ENCODE measurements around the gene NEURL3.

The NEURL3 gene

DNA sequence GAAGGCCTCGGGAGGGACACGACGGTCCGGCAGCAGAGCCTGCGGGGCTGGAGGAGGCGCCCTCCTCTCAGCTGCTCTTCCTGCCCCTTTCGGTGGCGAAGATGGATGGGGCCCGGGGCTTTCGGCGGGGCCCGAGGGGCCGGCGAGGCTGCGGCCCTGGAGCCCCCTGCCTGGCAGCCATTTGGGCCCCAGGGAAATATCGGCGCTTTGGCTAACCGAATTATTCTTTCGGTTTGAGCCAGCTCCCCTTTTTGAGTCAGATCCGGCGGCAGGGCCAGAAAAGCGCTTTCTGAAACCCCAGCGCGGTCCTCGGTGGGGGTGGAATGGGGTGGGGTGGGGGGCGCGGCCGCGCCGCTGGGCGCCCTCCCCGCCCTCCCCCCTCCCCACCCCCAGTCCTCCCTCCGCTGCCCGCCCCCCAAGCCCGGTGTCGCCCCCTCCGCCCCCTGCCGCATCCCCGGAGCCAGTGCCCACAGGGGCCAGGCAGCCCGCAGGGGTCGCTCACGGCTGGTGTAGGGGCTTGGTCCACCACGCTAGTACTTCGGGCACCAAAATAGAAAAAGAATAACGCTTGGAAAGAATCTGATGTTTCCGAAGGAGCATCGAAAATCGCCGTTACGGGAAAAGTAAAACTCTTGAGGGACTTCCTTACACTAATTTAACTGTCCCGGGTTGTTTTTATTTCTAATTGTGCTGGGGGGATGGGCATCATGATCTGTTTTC, 22.3 kb upstream of the NEURL3 start:
- DNase-seq: no peak

DNA sequence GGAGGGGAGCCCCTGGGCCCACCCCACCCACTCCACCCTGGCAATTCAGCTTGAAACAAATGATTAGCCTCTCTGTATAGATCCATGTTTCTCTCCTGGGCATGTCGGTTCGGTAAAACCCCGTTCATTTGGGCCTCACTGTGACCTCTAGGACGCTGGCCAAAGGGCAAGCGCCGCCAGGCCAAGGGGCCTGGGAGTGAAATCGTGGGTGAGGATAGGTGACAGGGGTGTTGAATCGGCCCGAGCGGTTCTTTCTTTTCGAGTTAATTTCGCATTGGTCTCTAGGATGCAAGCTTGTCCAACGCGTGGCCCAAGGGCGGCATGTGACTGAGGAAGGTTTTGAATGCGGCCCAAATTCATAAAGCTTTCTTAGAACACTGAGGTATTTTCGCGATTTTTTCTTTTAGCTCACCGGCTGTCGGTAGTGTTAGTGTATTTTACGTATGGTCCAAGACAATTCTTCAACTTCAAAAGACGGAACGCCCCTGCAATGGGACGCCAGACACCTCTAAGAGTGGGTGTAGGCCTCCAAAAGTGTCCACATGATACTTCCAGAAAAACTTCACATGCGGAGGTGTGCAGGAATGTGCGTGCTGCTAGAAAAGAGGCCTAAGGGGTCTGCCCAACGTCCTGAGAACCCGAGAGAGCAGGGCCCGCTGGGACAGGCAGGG, 21.6 kb upstream of the NEURL3 start:
- no peak for DNase-seq

DNA sequence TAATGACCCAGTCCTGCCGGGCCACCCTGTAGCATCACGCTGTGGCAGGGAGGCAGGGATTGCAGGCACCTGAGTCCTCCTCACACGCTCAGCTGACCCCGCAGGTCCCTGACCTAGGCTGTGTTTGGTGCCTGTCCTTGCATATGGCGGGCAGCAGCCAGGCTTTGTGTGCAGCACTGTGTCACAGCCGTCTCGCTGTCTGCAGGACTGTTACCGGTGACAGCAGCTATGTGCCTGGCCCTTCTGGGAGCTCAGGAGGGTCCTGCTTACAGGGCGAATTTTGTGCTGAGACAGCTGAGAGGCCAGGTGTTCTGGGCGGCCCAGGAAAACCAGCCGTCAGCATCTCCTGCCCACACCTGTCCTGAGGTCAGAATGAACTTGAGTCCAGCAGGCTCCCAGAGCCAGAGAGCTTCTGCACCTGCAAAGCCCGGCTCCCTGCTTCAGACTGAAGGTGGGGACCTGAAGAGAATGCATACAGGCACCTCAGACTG, 21.0 kb upstream of the NEURL3 start:
- DNase-seq: no peak

DNA sequence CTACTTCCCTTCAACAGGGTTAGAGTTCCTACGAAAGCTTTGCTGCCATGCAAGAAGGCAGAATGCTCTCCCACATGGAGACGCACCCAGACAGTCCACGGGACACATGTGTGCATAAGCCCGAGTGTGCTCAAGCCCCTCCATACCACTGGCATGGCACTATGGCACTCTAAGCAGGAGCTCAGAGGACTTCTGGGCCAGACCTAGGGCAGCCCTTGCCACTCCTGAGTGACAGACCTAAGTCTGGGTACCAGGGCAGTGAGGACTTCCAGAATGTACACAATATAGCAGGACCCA, 20.0 kb upstream of the NEURL3 start:
- no peak for DNase-seq

DNA sequence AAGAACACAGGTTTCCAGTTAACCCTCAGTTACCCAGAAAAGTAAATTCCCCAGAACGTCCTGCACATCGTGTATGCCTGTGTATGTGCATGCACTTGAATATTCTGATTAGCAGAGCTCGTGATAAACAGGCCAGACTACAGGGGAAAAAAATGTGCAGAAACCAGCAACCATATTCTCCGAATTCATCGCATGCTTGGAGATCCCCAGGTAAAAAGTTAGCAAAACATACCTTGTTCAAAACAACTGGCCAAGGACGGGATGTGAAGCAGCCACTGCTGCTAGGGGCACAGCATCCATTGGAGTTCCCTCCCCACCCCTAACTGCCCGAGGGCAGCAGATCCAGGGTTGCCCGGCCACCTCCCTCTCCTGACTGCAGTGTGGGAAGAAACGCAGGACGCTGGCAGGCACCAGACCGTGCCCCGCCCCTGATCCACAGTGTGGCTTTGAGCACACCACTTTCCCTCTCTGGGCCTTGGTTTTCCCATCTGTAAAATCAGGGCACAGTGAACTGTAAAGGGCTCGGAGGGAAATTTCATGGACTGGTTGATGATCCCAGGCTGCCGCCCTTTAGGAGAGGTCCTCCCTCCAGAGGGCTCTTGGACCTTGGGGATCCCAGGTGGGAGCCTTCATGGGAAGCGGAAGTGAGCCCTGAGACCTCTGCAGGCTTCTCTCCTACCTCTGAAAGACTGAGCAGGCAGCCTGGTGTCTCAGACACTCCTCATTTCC, 19.5 kb upstream of the NEURL3 start:
- no peak for DNase-seq

DNA sequence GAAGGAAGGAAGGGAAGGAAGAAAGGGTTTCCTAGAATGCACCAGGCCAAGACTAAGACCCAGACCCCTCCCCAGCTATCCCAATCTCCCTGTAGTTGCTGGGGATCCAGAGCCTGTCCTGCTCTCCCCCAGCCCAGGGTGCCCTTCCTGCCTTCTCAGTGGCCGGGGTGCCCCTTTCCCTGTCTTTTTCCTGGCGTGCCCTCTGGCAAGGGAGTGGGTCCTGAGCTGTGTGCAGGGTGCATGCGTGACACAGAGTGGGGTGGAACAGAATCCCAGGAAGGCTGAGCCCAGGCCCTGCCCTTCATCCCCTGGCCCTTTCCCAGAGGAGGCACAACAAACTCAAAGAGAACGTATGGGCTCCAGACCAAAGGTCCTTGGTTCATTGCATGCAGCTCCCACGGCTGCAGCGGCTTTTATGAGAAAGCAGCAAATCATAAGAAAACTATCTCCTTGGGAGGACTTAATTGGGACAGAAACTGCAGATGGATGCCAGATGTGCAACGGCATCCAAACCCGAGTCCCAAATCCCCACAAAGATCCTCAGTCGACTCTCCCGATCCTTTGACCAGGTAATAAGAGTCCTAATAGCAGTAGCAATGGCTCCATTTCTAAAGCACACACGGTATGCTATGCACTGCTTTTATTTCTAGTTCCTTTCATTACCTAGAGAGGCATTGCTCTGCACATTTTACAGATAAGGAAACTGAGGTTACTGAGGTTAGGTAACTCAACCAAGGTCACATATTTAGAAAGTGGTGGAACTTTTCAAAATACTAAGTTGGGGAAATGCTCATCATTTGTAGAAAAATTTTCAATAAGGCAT, 18.7 kb upstream of the NEURL3 start:
- DNase-seq: no peak

DNA sequence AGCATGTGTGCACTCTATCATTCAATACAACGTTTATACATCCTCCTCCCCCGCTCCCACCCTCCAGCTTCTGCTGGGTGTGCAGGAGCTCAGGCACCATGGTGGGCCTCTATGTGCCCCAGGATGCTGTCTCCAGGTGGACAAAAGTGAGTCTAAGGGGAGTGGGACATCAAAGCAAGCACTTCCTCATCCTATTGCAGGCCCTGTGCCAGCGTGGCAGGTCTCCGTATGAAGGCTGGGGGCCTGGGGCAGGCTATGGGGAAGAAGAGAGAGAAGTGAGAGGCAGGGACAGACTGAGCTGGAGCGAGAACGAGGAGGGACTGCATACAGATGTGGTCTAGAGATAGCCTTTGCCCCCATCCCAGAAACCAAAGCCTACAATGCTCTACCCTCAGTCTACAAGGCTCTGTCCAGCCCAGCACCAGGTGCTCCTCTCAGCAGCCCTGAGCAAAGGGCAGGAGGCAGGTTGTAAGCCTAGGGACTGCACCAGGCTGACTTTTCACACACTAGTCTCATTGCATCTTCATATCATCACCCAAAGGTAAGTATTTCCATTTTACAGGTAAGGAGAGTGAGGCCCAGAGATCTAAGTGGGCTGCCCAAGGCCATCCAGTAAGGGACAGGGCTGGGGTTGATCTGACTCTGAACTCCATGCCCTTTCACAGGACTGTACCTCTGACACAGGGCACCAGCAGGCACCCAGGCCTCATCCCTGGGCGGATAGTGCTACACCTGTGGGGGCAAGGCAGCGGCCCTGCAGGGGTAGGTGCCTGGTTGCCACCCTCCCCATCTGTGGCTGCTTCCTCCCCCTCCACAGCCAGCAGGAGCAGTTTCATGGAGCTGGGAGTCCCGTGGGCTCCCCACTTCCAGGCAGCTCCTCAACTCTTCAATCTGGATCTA, 17.4 kb upstream of the NEURL3 start:
- no peak for DNase-seq

DNA sequence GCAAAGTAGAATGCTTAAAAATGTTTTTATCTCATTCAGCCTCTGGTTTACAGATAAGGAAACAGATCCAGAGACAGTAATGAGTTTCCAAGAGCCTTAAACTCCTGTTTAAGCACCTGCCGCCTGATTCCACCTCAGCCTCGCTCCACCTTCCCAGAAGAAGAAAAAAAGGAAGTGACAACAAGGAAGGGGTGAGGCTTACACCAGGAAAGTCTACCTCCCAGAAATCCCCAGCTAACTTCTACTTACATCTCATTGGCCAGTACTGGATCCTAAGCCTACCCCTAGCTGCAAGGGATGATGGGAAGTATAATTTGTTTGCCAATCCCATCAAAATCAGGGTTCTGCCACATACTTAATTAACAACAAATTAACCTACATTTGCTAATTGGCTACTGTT, 16.1 kb upstream of the NEURL3 start:
- DNase-seq: no peak

DNA sequence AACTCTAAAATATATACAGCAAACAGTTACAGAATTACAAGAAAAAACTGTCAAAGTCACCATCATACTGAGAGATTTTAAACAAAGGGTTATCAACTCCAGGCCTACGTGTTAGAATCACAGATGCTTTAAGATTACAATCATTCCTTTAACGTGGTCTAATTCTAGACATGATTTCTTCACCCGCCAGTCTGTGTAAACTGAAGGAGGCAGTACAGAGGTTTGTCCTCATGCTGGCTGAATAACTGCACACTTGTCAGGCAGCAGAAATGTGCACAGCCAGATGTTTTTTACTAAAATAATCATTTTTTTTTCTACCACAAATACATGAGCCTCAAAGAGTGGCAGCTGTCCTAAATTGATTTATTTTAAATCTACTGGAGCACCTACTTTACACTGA, 15.5 kb upstream of the NEURL3 start:
- no peak for DNase-seq

DNA sequence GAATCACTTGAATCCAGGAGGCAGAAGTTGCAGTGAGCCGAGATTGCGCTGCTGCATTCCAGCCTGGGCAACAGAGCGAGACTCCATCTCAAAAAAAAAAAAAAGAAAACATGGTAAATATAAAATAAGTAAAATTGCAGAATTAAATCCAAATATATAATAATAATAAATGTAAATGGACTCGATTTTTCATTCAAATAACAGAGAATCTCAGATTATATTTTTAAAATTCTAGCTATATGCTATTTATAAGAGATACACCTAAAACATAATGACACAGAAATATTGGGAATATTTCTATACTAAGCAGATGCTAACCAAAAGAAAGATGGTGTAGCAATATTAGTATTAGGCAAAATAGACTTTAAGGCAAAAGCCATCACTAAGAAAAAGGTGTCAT, 15.1 kb upstream of the NEURL3 start:
- no peak for DNase-seq

DNA sequence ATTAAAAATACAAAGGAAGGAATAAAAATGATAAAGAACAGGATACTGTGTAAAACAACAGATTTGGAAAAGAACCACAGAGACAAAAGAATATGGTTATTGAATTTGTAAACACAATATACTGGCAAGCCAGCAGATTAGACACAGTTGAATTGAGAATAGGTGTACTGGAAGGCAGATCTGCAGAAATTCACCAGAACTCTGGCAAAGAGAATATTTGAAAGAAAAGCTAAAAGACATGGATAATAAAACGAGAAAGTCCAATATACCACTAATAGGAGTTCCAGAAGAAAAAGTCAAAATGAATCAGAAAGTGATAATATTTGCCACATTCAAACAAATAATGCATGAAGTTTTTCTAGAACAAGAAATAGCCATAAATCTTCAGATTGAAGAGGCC, 11.9 kb upstream of the NEURL3 start:
- no peak for DNase-seq

DNA sequence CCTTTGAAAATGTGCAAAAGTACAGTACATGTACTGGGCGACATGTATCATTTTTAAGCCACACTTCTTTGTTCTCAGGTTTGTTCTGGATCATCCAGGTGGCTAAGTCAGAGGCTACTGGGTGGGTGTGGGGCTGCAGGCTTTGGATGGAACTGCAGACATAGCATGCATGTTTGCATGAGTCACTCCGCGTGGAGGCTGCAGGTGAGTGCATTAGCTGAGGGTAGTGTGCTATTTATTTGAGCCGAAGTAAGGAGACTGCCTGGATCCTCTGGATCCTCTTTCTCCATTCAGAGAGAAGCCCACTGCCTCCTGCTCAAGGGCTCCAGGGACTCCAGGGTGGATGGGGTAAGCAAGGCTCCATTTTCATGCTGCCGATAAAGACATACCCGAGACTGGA, 9.4 kb upstream of the NEURL3 start:
- DNase-seq: no peak

DNA sequence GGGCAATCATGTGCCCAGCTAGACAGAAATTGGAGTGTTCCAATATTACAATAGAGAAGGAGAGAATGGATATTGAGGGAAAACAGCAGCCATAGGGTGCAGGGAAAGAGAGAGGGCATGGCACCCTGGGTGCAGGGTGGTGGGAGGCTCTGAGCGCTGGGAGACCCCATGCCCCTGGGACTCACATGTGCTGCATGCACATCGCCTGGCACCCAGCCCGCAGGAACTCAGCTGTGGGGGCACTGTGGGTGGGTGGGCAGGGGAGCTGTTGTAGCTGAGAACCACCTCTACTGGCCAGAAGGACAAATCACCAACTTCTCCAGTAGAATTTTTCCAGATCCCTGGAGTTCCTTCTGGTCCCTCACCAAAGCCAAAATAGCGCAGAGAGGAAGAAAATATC, 7.2 kb upstream of the NEURL3 start:
- DNase-seq: no peak

DNA sequence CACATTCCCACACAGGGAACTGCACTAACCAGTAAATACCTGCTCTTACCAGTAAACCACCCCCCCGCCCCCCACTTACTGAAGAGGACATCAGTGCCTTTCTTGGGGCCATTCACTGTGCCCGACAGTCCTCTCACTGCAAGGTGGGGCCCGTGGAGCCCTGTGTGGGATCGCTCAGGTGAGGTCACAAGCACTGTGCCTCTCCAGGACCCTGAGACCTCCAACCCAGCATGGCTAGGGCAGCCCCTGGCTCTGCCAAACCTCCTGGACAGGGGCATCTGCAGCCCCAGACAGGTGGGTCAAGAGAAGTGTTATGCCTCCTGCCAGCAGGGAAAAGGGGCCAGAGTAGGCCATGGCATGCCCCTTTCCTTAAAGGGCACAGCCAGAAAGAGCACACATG, 6.7 kb upstream of the NEURL3 start:
- no peak for DNase-seq

DNA sequence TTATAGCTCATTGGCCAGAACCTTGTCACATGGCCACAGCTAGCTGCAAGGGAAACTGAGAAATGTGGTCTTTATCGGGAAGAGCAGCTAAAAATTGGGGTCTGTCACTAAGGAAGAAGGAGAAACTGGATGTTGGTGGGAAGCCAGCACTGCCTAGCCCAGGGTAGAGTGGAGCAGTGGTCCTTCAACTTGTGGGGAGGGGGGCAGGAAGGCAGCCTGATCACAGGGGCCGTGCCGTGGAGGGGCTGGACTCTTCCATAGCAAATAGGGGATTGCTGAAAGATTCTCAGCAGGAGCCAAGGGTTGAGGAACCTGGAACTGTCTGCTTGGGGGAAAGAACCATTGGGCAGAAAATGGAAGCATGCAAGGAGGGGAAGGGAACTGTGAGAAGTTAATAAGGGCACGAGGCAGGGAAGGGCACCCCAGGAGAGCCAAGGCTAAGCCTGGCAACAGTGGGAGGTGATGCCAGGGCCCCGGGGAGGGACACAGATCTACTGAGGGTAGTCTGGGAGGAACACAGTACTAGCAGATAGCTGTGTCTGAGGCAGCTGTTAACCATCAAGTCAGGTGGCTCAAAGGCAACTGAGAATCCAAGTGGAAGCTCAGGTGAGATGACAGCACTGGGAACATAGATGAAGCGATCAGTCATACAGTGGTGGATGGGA, 5.9 kb upstream of the NEURL3 start:
- DNase-seq: no peak

DNA sequence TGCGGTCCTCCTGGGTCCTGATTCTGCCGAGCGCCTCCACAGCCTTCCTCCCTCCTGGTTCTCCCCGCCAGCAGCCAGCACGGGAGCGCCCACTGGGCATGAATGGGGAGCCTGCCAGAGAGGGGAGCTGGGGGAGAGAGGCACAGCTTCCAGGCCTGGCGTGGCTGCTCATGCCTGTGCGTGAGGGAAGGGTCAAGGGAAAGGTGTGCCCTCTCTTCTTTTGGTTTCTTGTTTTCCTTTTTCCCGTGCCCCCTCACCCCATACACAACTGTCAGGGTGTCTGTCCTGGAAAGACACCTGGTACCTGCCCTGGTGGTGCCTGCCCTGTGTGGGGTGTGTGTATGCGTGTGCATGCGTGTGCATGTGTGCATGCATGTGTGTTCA, 4.7 kb upstream of the NEURL3 start:
- no peak for DNase-seq

DNA sequence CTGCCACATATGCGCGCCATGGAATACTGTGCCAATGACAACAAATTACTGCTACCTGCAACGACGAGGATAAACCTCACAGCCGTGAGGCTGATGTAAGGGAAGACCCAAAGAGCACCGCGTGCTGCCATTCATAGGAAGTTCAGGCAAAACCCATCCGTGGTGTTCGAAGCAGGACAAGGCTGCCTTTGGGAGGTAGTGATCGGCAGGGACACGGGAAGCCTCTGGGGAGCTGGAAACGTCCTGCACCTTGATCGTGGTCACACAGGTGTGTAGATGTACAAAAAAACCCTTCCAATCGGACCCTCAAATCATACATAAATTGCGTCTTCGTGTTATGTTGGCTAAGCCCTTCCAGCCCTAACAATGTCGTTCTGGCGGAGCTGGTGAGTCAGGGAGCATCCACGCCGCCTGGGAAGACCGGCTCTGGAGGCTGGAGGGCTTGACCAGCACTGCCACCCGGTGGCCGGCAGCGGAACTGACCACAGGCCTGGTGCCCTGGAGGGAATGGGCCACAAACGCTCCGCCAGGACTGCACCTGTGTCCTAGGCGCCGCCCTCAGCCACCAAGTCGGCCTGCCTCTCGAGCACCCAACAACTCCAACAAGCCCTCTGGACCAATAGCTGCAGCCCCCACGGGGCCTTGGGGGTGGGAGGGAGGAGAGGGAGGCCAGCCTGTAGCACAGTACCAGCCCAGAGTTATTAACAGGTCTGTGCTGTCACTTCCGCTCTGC, 4.1 kb upstream of the NEURL3 start:
- peak; percentile 45 for DNase-seq

DNA sequence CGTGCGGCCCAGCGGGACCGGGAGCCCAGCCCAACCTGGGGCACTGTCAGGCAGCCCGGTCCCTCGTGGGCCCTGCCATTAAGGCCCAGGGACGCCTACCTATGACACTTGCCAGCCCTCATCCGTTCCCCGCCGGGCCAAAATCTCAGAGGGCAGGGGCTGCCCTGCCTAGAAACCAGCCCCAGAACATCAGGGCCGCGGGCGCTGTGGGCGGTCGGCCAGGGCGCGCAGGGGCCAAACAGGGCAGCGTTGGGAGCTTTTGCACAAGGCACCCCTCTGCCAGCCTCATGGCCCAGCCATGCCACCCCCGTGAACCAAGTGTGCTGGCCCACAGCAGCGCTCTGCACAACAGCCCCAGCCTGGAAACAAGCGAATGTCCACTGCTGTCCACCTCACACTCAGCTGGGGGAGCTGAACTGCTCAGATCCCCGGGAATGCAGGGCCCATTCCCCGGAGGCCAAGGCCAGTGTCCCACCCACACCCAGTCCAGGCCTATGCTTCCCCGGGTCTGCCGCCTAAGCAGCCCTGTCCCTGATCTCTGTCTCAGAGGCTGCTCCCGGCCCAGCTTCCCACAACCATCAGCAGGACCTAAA, 3.5 kb upstream of the NEURL3 start:
- no peak for DNase-seq

DNA sequence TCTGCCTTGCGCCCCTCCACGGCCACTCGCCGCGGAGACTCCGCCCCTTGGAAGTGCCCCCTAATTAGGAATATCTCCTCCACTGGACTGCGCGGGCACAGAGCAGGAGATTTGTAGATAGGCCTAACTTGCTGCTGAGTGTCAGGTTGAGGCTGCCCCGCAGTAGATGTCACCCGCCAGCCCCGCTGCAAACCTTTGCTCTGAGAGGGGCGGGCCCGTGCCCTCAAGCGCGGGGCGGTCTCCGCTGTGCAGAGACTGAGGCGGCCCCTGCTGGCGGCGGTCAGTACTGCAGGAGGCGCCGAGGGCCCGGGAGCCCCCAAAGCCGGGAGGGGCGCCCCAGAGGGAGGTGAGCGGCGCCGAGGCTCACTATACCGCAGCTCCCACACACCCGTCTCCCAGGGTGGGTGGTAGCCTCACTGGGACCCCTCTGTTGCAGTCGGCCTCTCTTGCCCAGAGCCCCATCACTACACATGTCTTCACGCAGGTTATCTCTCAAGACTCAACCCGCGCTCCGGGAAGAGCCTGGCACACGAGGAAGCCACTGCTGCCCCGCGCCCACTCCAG, 2.9 kb upstream of the NEURL3 start:
- DNase-seq: no peak

DNA sequence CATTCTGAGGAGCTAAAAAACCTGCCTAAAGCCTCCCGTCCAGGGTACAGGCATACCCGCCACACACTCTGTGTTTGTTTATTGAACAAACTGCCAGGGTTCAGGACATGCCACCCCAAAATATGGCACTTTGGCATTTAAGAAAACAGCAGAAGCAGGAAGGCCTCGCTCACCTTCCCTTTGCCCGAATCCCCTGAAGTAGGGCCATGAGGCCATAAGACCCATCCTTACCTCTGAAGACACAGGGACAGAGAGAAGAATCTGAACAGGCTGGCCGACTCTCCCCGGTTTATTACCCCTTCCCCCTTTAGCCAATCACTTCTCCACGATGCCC, 1.7 kb upstream of the NEURL3 start:
- DNase-seq: no peak
